Lower lobe of right lung (tissue), 2 donors: Measurements from ENCODE around the gene COL26A1. TPM values are rescaled to one million over a fixed set of nuclear protein-coding genes. Genes with fewer than 3 reads are reported as not detected.

ENCODE experiments used
- ATAC-seq, 2 donors: fragments of 200-7000 bp; cut with Tn5 transposase; one replicate each; pipeline ENCODE4 v1.9.1; 2020 to 2022; ENCODE audit warnings: mild to moderate bottlenecking in 2 of 2, moderate library complexity in 2 of 2
- DNase-seq: peaks from one replicate; pipeline ENCODE4 v3.0.0-alpha.2; 2020
- H3K27ac ChIP-seq: fragments of 200-600 bp; one replicate; pipeline ENCODE4 v1.8.0; 2022
- H3K27me3 ChIP-seq: fragments of 200-600 bp; one replicate; pipeline ENCODE4 v1.8.0; 2022; ENCODE audit warnings: low read depth
- H3K36me3 ChIP-seq: fragments of 200-600 bp; one replicate; pipeline ENCODE4 v1.8.0; 2022; ENCODE audit warnings: mild to moderate bottlenecking
- H3K4me1 ChIP-seq: fragments of 200-600 bp; one replicate; pipeline ENCODE4 v1.8.0; 2022
- H3K4me3 ChIP-seq: fragments of 200-600 bp; one replicate; pipeline ENCODE4 v1.8.0; 2022; ENCODE audit warnings: mild to moderate bottlenecking
- H3K9me3 ChIP-seq: fragments of 200-600 bp; one replicate; pipeline ENCODE4 v1.8.0; 2022
- CTCF ChIP-seq: fragments of 200-600 bp; IDR thresholded peaks from one replicate; pipeline ENCODE4 v1.8.0; 2022; ENCODE audit warnings: antibody characterized with exemption, mild to moderate bottlenecking
- intact Hi-C: fragments of 100-400 bp; cut with DNase I; formaldehyde crosslinking; loops from one replicate; pipeline ENCODE4 v1.11.0; 2022
- total RNA-seq: library from RNA; stranded (reverse); fragmentation: NEBNext Ultra II Directional; extraction: Animal tissue kit (Norgen Biotek cat#: 25700); gene quantifications from one replicate; pipeline ENCODE4 v1.2.1, GENCODE V29; 2021
- donor health status: DM: no; HTN: yes; CAD: no; lungs with severe emphysema.

COL26A1 gene
- total RNA-seq, 1 donor from 2014 or later: 0.24 TPM

GRCh38 chr7:101367676-101368075 lies 5.0 kb downstream of the COL26A1 start:
- no peak for TF ChIP-seq CTCF

GRCh38 chr7:101368422-101369165 lies 5.9 kb downstream of the COL26A1 start:
- no peak for DNase-seq
- peaks cover 15% of the 10 kb centered on the region for H3K4me1 ChIP-seq
- H3K27ac ChIP-seq: no peak overlapping the region
- H3K36me3 ChIP-seq: no peaks in the 10 kb centered on the region
- no peak for ATAC-seq
- H3K9me3 ChIP-seq: no peaks in the 10 kb centered on the region
- intact Hi-C loops: no loop called here
- no peak overlapping the region for H3K4me3 ChIP-seq
- H3K27me3 ChIP-seq: peaks cover 30% of the 10 kb centered on the region
- TF ChIP-seq CTCF: no peak

More at GRCh38 chr7:101367676-101368075, 5.0 kb downstream of the COL26A1 start:
- Histone ChIP-seq H3K4me1 (peaks cover 12% of the 10 kb centered on the region), H3K9me3 (no peaks in the 10 kb centered on the region), H3K36me3 (no peaks in the 10 kb centered on the region), H3K27me3 (peaks cover 38% of the 10 kb centered on the region), H3K27ac (no peak overlapping the region), H3K4me3 (no peak overlapping the region)
- ATAC-seq (no peak), DNase-seq (no peak)
- intact Hi-C loops: no loop called here

GRCh38 chr7:101370836-101371235 lies 8.2 kb downstream of the COL26A1 start:
- ATAC-seq: peak in 1 of 2 donors; percentile 46
- no peak for DNase-seq
- H3K27me3 ChIP-seq: peaks cover 13% of the 10 kb centered on the region
- H3K9me3 ChIP-seq: no peaks in the 10 kb centered on the region
- H3K36me3 ChIP-seq: no peaks in the 10 kb centered on the region
- intact Hi-C loops: no loop called here
- TF ChIP-seq CTCF: no peak
- peaks cover 15% of the 10 kb centered on the region for H3K4me1 ChIP-seq
- H3K4me3 ChIP-seq: no peak overlapping the region
- H3K27ac ChIP-seq: no peak overlapping the region

- ATAC-seq: peak; percentile 73 to 74
- Histone ChIP-seq H3K4me3 (no peak overlapping the region), H3K9me3 (no peaks in the 10 kb centered on the region), H3K27me3 (no peaks in the 10 kb centered on the region), H3K36me3 (no peaks in the 10 kb centered on the region), H3K4me1 (peaks cover 15% of the 10 kb centered on the region), H3K27ac (no peak overlapping the region)
- DNase-seq: peak; percentile 64
- TF ChIP-seq CTCF: no peak
- intact Hi-C loops: no loop called here
Measured at GRCh38 chr7:101373812-101374614, 11.3 kb downstream of the COL26A1 start.

GRCh38 chr7:101374990-101375389 lies 12.3 kb downstream of the COL26A1 start:
- H3K27me3 ChIP-seq: no peaks in the 10 kb centered on the region
- ATAC-seq (no peak), DNase-seq (no peak)
- no peak for TF ChIP-seq CTCF
- intact Hi-C loops: no loop called here
- H3K9me3 ChIP-seq: no peaks in the 10 kb centered on the region
- H3K27ac ChIP-seq: no peak overlapping the region
- no peak overlapping the region for H3K4me3 ChIP-seq
- H3K36me3 ChIP-seq: no peaks in the 10 kb centered on the region
- H3K4me1 ChIP-seq: peaks cover 15% of the 10 kb centered on the region
